ENCODE measurements around the gene CXCL14.

The CXCL14 gene

DNA sequence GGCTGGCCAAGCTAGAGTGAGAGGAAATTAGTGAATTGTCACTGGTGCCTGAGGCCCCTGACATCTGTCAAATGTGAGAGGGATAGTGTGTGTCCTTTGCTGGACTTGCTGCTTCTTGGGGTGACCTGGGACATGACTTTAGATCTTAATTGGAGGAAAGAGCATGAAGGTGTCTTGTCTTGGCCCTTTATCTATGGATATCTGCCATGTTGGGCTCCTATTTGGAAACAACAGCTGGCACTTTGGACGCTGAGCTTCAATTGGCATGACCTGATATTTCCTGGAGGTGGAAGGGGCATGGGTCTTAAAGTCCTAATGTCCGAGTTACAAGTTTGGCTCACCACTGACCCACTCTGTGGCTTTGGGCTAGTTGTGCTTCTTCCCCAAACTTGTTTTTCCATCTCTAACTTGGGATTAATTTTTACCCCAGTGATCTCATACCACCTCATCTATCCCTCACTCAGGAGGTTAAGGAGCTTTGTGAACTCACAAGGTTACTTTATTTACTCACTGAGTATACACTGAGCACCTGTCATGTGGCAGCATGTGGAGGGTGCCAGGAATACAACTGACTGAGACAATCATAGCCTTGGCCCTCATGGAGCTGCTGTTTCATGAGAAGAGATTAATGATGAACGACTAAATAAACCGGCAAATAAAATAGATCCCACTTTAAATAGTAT, 30.1 kb upstream of the CXCL14 start:
- no peaks in the 10 kb centered on the region for H3K27me3 ChIP-seq (replicated peaks; ENCODE audit: insufficient read depth, low read length)
- no peaks in the 10 kb centered on the region for H3K4me1 ChIP-seq (ENCODE audit: low read length)
- H3K9me3 ChIP-seq (replicated peaks; ENCODE audit: insufficient read depth, low read length): no peaks in the 10 kb centered on the region
- H3K4me3 ChIP-seq (ENCODE audit: low read length): no peak overlapping the region
- no peaks in the 10 kb centered on the region for H4K20me1 ChIP-seq (ENCODE audit: insufficient read depth, low read length)
- H3K9ac ChIP-seq (ENCODE audit: low read length): no peak overlapping the region
- H2AFZ ChIP-seq (ENCODE audit: low read length): no peak overlapping the region
- no peak overlapping the region for H3K27ac ChIP-seq (ENCODE audit: low read length)
- TF ChIP-seq, protein P1, sequence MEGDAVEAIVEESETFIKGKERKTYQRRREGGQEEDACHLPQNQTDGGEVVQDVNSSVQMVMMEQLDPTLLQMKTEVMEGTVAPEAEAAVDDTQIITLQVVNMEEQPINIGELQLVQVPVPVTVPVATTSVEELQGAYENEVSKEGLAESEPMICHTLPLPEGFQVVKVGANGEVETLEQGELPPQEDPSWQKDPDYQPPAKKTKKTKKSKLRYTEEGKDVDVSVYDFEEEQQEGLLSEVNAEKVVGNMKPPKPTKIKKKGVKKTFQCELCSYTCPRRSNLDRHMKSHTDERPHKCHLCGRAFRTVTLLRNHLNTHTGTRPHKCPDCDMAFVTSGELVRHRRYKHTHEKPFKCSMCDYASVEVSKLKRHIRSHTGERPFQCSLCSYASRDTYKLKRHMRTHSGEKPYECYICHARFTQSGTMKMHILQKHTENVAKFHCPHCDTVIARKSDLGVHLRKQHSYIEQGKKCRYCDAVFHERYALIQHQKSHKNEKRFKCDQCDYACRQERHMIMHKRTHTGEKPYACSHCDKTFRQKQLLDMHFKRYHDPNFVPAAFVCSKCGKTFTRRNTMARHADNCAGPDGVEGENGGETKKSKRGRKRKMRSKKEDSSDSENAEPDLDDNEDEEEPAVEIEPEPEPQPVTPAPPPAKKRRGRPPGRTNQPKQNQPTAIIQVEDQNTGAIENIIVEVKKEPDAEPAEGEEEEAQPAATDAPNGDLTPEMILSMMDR (IDR thresholded peaks at IDR 0.05; ENCODE audit: low read length): no peak
- TF ChIP-seq EZH2 (optimal IDR thresholded peaks at IDR 0.05; ENCODE audit: low read depth, low read length) (no peak), EZH2phosphoT487 (IDR thresholded peaks at IDR 0.05; ENCODE audit: low read length) (no peak)
- H3K9me2 ChIP-seq (replicated peaks; ENCODE audit: insufficient read depth, low read length): no peaks in the 10 kb centered on the region
- H3F3A ChIP-seq (ENCODE audit: insufficient read depth, low read length): no peaks in the 10 kb centered on the region
- H3K4me2 ChIP-seq (ENCODE audit: low read depth, low read length): no peak overlapping the region
- DNase-seq: no peak
- H3K79me2 ChIP-seq (ENCODE audit: low read length): no peaks in the 10 kb centered on the region
- no peaks in the 10 kb centered on the region for H3K36me3 ChIP-seq (replicated peaks; ENCODE audit: insufficient read depth, low read length)

DNA sequence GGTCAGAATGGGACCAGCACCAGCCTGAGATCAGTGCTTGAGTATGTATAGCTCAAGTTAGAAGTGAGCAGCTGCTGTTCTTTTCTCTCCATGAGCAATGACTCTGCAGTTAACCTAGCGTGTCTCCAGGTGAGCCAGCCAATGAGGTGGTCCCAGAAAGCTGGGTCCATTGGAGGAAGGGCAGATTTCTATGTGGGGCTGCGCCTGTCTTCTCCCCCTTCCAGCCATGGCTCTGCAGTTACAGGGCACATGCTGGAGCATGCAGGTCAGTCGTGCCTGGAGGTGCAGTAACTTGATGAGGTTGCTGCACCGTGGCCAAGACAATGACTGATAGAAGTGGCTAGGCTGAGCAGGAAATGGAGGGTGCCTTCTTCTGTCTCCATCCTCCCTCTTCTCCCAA, 29.6 kb upstream of the CXCL14 start:
- no peak overlapping the region for H3K27ac ChIP-seq (ENCODE audit: low read length)
- H3F3A ChIP-seq (ENCODE audit: insufficient read depth, low read length): no peaks in the 10 kb centered on the region
- H3K79me2 ChIP-seq (ENCODE audit: low read length): no peaks in the 10 kb centered on the region
- H4K20me1 ChIP-seq (ENCODE audit: insufficient read depth, low read length): no peaks in the 10 kb centered on the region
- no peak overlapping the region for H3K9ac ChIP-seq (ENCODE audit: low read length)
- H2AFZ ChIP-seq (ENCODE audit: low read length): no peak overlapping the region
- H3K4me1 ChIP-seq (ENCODE audit: low read length): no peaks in the 10 kb centered on the region
- H3K27me3 ChIP-seq (replicated peaks; ENCODE audit: insufficient read depth, low read length): no peaks in the 10 kb centered on the region
- H3K36me3 ChIP-seq (replicated peaks; ENCODE audit: insufficient read depth, low read length): no peaks in the 10 kb centered on the region
- H3K4me3 ChIP-seq (ENCODE audit: low read length): no peak overlapping the region
- no peaks in the 10 kb centered on the region for H3K9me2 ChIP-seq (replicated peaks; ENCODE audit: insufficient read depth, low read length)
- DNase-seq: no peak
- TF ChIP-seq EZH2phosphoT487 (IDR thresholded peaks at IDR 0.05; ENCODE audit: low read length) (no peak), EZH2 (optimal IDR thresholded peaks at IDR 0.05; ENCODE audit: low read depth, low read length) (no peak)
- TF ChIP-seq, protein P1 (IDR thresholded peaks at IDR 0.05; ENCODE audit: low read length): no peak
- H3K9me3 ChIP-seq (replicated peaks; ENCODE audit: insufficient read depth, low read length): no peaks in the 10 kb centered on the region
- no peak overlapping the region for H3K4me2 ChIP-seq (ENCODE audit: low read depth, low read length)

DNA sequence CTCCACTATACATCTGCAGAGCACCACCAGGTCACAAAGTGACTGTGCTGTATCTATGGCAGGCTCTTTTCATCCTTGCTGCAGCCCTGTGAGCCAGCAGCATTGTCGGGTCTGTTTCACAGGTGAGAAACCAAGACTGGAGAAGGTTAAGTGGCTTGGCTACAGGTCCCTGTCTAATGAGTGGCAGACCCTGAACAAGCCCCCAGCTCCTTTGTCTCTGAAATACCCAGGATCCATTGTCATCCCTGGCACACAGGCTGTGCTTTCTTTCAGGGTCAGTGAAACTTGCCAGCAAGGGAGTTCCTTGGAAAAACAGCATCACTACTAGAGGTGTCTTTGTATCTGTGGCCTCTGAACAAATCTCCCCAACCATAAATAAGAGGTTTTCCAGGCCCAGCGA, 27.6 kb upstream of the CXCL14 start:
- H3K9me2 ChIP-seq (replicated peaks; ENCODE audit: insufficient read depth, low read length): no peaks in the 10 kb centered on the region
- no peak for DNase-seq
- H3K36me3 ChIP-seq (replicated peaks; ENCODE audit: insufficient read depth, low read length): no peaks in the 10 kb centered on the region
- H3K27me3 ChIP-seq (replicated peaks; ENCODE audit: insufficient read depth, low read length): no peaks in the 10 kb centered on the region
- H3K4me3 ChIP-seq (ENCODE audit: low read length): no peak overlapping the region
- H3K4me2 ChIP-seq (ENCODE audit: low read depth, low read length): no peak overlapping the region
- no peaks in the 10 kb centered on the region for H3K4me1 ChIP-seq (ENCODE audit: low read length)
- no peak for TF ChIP-seq EZH2phosphoT487 (IDR thresholded peaks at IDR 0.05; ENCODE audit: low read length)
- TF ChIP-seq, protein P1 (IDR thresholded peaks at IDR 0.05; ENCODE audit: low read length): no peak
- TF ChIP-seq EZH2 (optimal IDR thresholded peaks at IDR 0.05; ENCODE audit: low read depth, low read length): no peak
- H2AFZ ChIP-seq (ENCODE audit: low read length): no peak overlapping the region
- H4K20me1 ChIP-seq (ENCODE audit: insufficient read depth, low read length): no peaks in the 10 kb centered on the region
- H3K27ac ChIP-seq (ENCODE audit: low read length): no peak overlapping the region
- H3K9ac ChIP-seq (ENCODE audit: low read length): no peak overlapping the region
- H3K9me3 ChIP-seq (replicated peaks; ENCODE audit: insufficient read depth, low read length): no peaks in the 10 kb centered on the region
- no peaks in the 10 kb centered on the region for H3F3A ChIP-seq (ENCODE audit: insufficient read depth, low read length)
- H3K79me2 ChIP-seq (ENCODE audit: low read length): no peaks in the 10 kb centered on the region

All from MM.1S (cell line).